ENCODE results near the gene RALGAPA2. TPM values are rescaled to one million over a fixed set of nuclear protein-coding genes. Genes with fewer than 3 reads are reported as not detected.

Gene RALGAPA2
- total and polyA plus RNA-seq, 2 donors (not counting 3 experiments of a cell fraction or from before 2014, with no cell fraction given): 10.0 to 46.8 TPM

- DNase-seq (ENCODE audit: low read depth, low spot score): no peak
- BruUV-seq (replicated peaks): no TSS peak
- Histone ChIP-seq H2AFZ (ENCODE audit: low read depth, low read length) (no peak overlapping the region), H3K4me1 (ENCODE audit: control insufficient read depth, extremely low read depth, insufficient read depth, low read length) (no peaks in the 10 kb centered on the region), H4K20me1 (replicated peaks; ENCODE audit: control insufficient read depth, extremely low read depth, insufficient read depth, low read length) (no peaks in the 10 kb centered on the region), H3K9me1 (replicated peaks; ENCODE audit: control insufficient read depth, extremely low read depth, insufficient read depth, low read length) (no peaks in the 10 kb centered on the region), H3K27ac (ENCODE audit: insufficient read depth, low read depth, low read length) (no peak overlapping the region), H3K4me3 (replicated peaks in 1 of 3; ENCODE audit: insufficient read depth in 1 of 3, low read depth in 1 of 3, low read length in 3 of 3) (no peak overlapping the region), H3K36me3 (ENCODE audit: control insufficient read depth in 2 of 2, extremely low read depth in 1 of 2, insufficient read depth in 2 of 2, low read length in 2 of 2) (peaks cover 0 to 3% of the 10 kb centered on the region in 2 experiments), H3K4me2 (ENCODE audit: insufficient read depth, low read length) (no peak overlapping the region), H3K9me3 (replicated peaks; ENCODE audit: control insufficient read depth, insufficient read depth, low read length) (no peaks in the 10 kb centered on the region), H3K9ac (replicated peaks; ENCODE audit: extremely low read depth, insufficient read depth, low read length) (no peak overlapping the region), H3K79me2 (ENCODE audit: control insufficient read depth, insufficient read depth, low read length) (no peaks in the 10 kb centered on the region), H3K27me3 (ENCODE audit: control insufficient read depth in 2 of 2, insufficient read depth in 2 of 2, low read length in 2 of 2) (no peaks in the 10 kb centered on the region)
- no peak for FAIRE-seq
- dilution Hi-C loops (cut with MboI; ENCODE audit: extremely low pct_ligation_motif_present, low sequenced_read_pairs) (no loop called here), intact Hi-C loops (cut with micrococcal nuclease) (no loop called here)
- ChIA-PET POLR2A (no interaction called here), CTCF (no interaction called here)
- no peak for TF ChIP-seq EZH2 (IDR thresholded peaks at IDR 0.05; ENCODE audit: borderline replicate concordance, low read depth, low read length, severe bottlenecking)
- no peak for TF ChIP-seq POLR2A (IDR thresholded peaks at IDR 0.05; ENCODE audit: low read depth, low read length)
- TF ChIP-seq MYC (IDR thresholded peaks at IDR 0.05; ENCODE audit: low read depth, low read length): no peak
- TF ChIP-seq POLR2AphosphoS5 (IDR thresholded peaks at IDR 0.05; ENCODE audit: insufficient read depth, low read depth, low read length): no peak
- TF ChIP-seq CTCF (IDR thresholded peaks at IDR 0.05; ENCODE audit: extremely low read depth in 1 of 2, insufficient read depth in 1 of 2, low read depth in 1 of 2, low read length in 2 of 2): no peak
- TF ChIP-seq, protein P1, sequence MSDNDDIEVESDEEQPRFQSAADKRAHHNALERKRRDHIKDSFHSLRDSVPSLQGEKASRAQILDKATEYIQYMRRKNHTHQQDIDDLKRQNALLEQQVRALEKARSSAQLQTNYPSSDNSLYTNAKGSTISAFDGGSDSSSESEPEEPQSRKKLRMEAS (IDR thresholded peaks at IDR 0.05; ENCODE audit: insufficient read depth, insufficient read length): no peak
- no peak for TF ChIP-seq FOS (IDR thresholded peaks at IDR 0.05; ENCODE audit: borderline replicate concordance, insufficient read depth, low read length)
- no peak for TF ChIP-seq GATA2 (IDR thresholded peaks at IDR 0.05; ENCODE audit: insufficient read depth, insufficient read length, low read depth, low read length)
- no peak for TF ChIP-seq JUN (IDR thresholded peaks at IDR 0.05; ENCODE audit: borderline replicate concordance, insufficient read depth, insufficient read length, low read depth)
Measured at GRCh38 chr20:20439602-20440190, 272.7 kb downstream of the RALGAPA2 start.

Data from endothelial cell of umbilical vein (primary cell).